Measurements from ENCODE around the gene COQ2. TPM values are rescaled to one million over a fixed set of nuclear protein-coding genes. Genes with fewer than 3 reads are reported as not detected.

The COQ2 gene
- total and polyA plus RNA-seq, 12 donors = 10.5 to 32.8 (median 25.9) TPM

- no peak for TF ChIP-seq CTCF (IDR thresholded peaks at IDR 0.05)
- no peaks in the 10 kb centered on the region for H3K36me3 ChIP-seq
- no peak overlapping the region for H3K4me3 ChIP-seq
- no peaks in the 10 kb centered on the region for H3K9me3 ChIP-seq
- no peaks in the 10 kb centered on the region for H3K27me3 ChIP-seq
- 39 to 57% methylated on average over 1 of the region's 1 CpG for WGBS, 2 donors
- peaks cover 0 to 39% (median 9%) of the 10 kb centered on the region in 9 donors for H3K4me1 ChIP-seq
- DNase-seq (no peak), ATAC-seq (no peak)
- intact Hi-C loops (cut with DNase I) = loop anchor here in 5 of 10 donors (5.0 to 10.0 kb wide), 2 partner anchors 181 to 793 kb away; no protein-coding TSS in a partner anchor
- H3K27ac ChIP-seq = peak overlapping the region in 1 of 10 donors; percentile 67
Measured at GRCh38 chr4:83255584-83255983, 29.0 kb downstream of the COQ2 start.

- 40% methylated on average over 7 of the region's 7 CpGs for WGBS, 2 donors
- no peaks in the 10 kb centered on the region for H3K9me3 ChIP-seq
- ATAC-seq = peak in 5 of 8 donors; percentile 41 to 66 (median 59)
- DNase-seq = peak in 1 of 2 donors; percentile 58
- no peaks in the 10 kb centered on the region for H3K27me3 ChIP-seq
- H3K4me3 ChIP-seq = no peak overlapping the region
- peak in 8 of 9 donors; percentile 14 to 82 (median 54) for TF ChIP-seq CTCF (IDR thresholded peaks at IDR 0.05)
- intact Hi-C loops (cut with DNase I) = loop anchor here in 6 of 10 donors (5.0 to 10.0 kb wide), 2 partner anchors 178 to 181 kb away; no protein-coding TSS in a partner anchor
- no peak overlapping the region for H3K27ac ChIP-seq
- H3K36me3 ChIP-seq = no peaks in the 10 kb centered on the region
- H3K4me1 ChIP-seq = peaks cover 0 to 28% (median 2%) of the 10 kb centered on the region in 9 donors
Measured at GRCh38 chr4:83252782-83253405, 31.7 kb downstream of the COQ2 start.

GRCh38 chr4:83251447-83251830, 33.2 kb downstream of the COQ2 start:
- no peak for TF ChIP-seq CTCF (IDR thresholded peaks at IDR 0.05)
- ATAC-seq (no peak), DNase-seq (no peak)
- Histone ChIP-seq H3K36me3 (no peaks in the 10 kb centered on the region), H3K9me3 (no peaks in the 10 kb centered on the region), H3K4me1 (peaks cover 0 to 20% (median 2%) of the 10 kb centered on the region in 9 donors), H3K27me3 (no peaks in the 10 kb centered on the region), H3K27ac (no peak overlapping the region), H3K4me3 (no peak overlapping the region)
- intact Hi-C loops (cut with DNase I) = loop anchor here in 6 of 10 donors (5.0 to 10.0 kb wide), 2 partner anchors 177 to 179 kb away; no protein-coding TSS in a partner anchor
- 57 to 85% methylated on average over 2 of the region's 2 CpGs for WGBS, 2 donors

- H3K9me3 ChIP-seq = no peaks in the 10 kb centered on the region
- DNase-seq (no peak), ATAC-seq (no peak)
- no peak overlapping the region for H3K27ac ChIP-seq
- H3K27me3 ChIP-seq = no peaks in the 10 kb centered on the region
- 77 to 89% methylated on average over 7 of the region's 7 CpGs for WGBS, 2 donors
- no peaks in the 10 kb centered on the region for H3K36me3 ChIP-seq
- intact Hi-C loops (cut with DNase I) = loop anchor here in 6 of 10 donors (5.0 to 10.0 kb wide), 2 partner anchors 176 to 179 kb away; no protein-coding TSS in a partner anchor
- H3K4me3 ChIP-seq = no peak overlapping the region
- TF ChIP-seq CTCF (IDR thresholded peaks at IDR 0.05) = no peak
- H3K4me1 ChIP-seq = peaks cover 0 to 15% (median 0%) of the 10 kb centered on the region in 9 donors
Measured at GRCh38 chr4:83250687-83251446, 33.7 kb downstream of the COQ2 start.
